Vagina (tissue), 2 donors: ENCODE measurements around the gene UNC80. TPM values are rescaled to one million over a fixed set of nuclear protein-coding genes. Genes with fewer than 3 reads are reported as not detected.

Experiments
- DNase-seq, 2 donors: peaks; one replicate each; pipeline ENCODE4 v3.0.0-alpha.2; 2017; ENCODE audit errors: extremely low spot score in 2 of 2
- H3K27ac ChIP-seq: fragments of 200-600 bp; sonication (generic); one replicate; pipeline ENCODE4 v1.5.1; 2019
- H3K27me3 ChIP-seq: fragments of 200-600 bp; sonication (generic); one replicate; pipeline ENCODE4 v1.5.1; 2019
- H3K36me3 ChIP-seq, 2 donors: fragments of 200-600 bp; sonication (generic); one replicate each; pipeline ENCODE4 v1.5.1; 2017 to 2019
- H3K4me1 ChIP-seq: fragments of 200-600 bp; sonication (generic); one replicate; pipeline ENCODE4 v1.5.1; 2019
- H3K4me3 ChIP-seq, 2 donors: fragments of 200-600 bp; sonication (generic); 1 replicate in 1 of 2; 2 replicates in 1 of 2; pipeline ENCODE4 v1.5.1; 2016 to 2019
- H3K9me3 ChIP-seq: fragments of 200-600 bp; sonication (generic); one replicate; pipeline ENCODE4 v1.5.1; 2019
- CTCF ChIP-seq, 3 experiments: fragments of 450-650 bp in 2 of 3; fragments of 200-600 bp in 1 of 3; sonication (generic) in 1 of 3; IDR thresholded peaks; one replicate each; pipeline ENCODE4 v1.5.1; 2017 to 2019; ENCODE audit warnings: antibody characterized with exemption in 3 of 3, mild to moderate bottlenecking in 2 of 3, moderate library complexity in 2 of 3
- POLR2A ChIP-seq, 2 donors: fragments of 450-650 bp; IDR thresholded peaks; one replicate each; pipeline ENCODE4 v1.6.1; 2017; ENCODE audit warnings: antibody characterized with exemption in 2 of 2, mild to moderate bottlenecking in 2 of 2, moderate library complexity in 2 of 2
- POLR2AphosphoS5 ChIP-seq, 2 donors: sonication (generic); formaldehyde crosslinking; IDR thresholded peaks; one replicate each; pipeline ENCODE4 v1.9.0; 2017; ENCODE audit warnings: antibody characterized with exemption in 2 of 2, mild to moderate bottlenecking in 2 of 2, low read depth in 1 of 2; ENCODE audit not compliant: insufficient read depth in 1 of 2
- intact Hi-C: fragments of 100-400 bp; cut with DNase I; formaldehyde crosslinking; loops from one replicate; pipeline ENCODE4 v1.15.1; 2023
- total RNA-seq: library from RNA; depleted of rRNA; stranded (reverse); fragments of >200 nt; gene quantifications from one replicate; pipeline ENCODE4 v1.2.3, GENCODE V29; 2016

The UNC80 gene
- total RNA-seq, 1 donor from 2014 or later: 0.25 TPM

DNA sequence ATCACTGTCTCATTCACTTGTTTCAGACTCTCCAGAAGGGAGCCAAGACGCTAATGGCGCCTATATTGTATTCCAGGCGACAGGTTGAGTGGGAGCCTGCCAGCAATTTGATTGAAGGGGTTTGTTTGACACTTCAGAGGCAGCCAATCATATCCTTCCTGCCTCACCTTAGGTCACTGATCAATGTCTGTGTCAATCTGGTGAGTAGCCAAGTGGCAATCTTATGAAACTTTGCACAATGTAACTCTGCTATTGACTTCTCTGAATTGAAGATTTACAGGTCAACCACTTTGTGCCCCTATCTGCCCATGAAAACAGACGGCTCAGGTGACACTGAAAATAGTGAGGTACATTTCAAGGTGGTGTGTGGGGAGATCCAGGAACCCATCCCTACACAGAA, 198.1 kb downstream of the UNC80 start:
- H3K27ac ChIP-seq: no peak overlapping the region
- H3K4me1 ChIP-seq: no peaks in the 10 kb centered on the region
- H3K4me3 ChIP-seq: no peak overlapping the region
- DNase-seq: no peak
- H3K9me3 ChIP-seq: no peaks in the 10 kb centered on the region
- H3K27me3 ChIP-seq: no peaks in the 10 kb centered on the region
- no peaks in the 10 kb centered on the region for H3K36me3 ChIP-seq
- TF ChIP-seq POLR2AphosphoS5 (IDR thresholded peaks at IDR 0.05; ENCODE audit: insufficient read depth in 1 of 2, low read depth in 1 of 2) (no peak), POLR2A (IDR thresholded peaks at IDR 0.05) (no peak), CTCF (IDR thresholded peaks at IDR 0.05) (no peak)
- intact Hi-C loops: no loop called here

- TF ChIP-seq CTCF (IDR thresholded peaks at IDR 0.05) (no peak), POLR2A (IDR thresholded peaks at IDR 0.05) (no peak), POLR2AphosphoS5 (IDR thresholded peaks at IDR 0.05; ENCODE audit: insufficient read depth in 1 of 2, low read depth in 1 of 2) (no peak)
- intact Hi-C loops: no loop called here
- Histone ChIP-seq H3K27ac (no peak overlapping the region), H3K36me3 (no peaks in the 10 kb centered on the region), H3K9me3 (no peaks in the 10 kb centered on the region), H3K4me3 (no peak overlapping the region), H3K27me3 (no peaks in the 10 kb centered on the region), H3K4me1 (no peaks in the 10 kb centered on the region)
- no peak for DNase-seq
These were observed 198.6 kb downstream of the UNC80 start for GRCh38 chr2:209970271-209970670.

- no peaks in the 10 kb centered on the region for H3K36me3 ChIP-seq
- intact Hi-C loops: no loop called here
- H3K27me3 ChIP-seq: no peaks in the 10 kb centered on the region
- H3K4me1 ChIP-seq: no peaks in the 10 kb centered on the region
- no peak overlapping the region for H3K4me3 ChIP-seq
- no peak for DNase-seq
- no peak overlapping the region for H3K27ac ChIP-seq
- H3K9me3 ChIP-seq: no peaks in the 10 kb centered on the region
- TF ChIP-seq CTCF (IDR thresholded peaks at IDR 0.05) (no peak), POLR2A (IDR thresholded peaks at IDR 0.05) (no peak), POLR2AphosphoS5 (IDR thresholded peaks at IDR 0.05; ENCODE audit: insufficient read depth in 1 of 2, low read depth in 1 of 2) (no peak)
These were observed 199.1 kb downstream of the UNC80 start for GRCh38 chr2:209970711-209971110.

- H3K4me1 ChIP-seq: no peaks in the 10 kb centered on the region
- intact Hi-C loops: no loop called here
These were observed 201.7 kb downstream of the UNC80 start for GRCh38 chr2:209973328-209973727.

More at GRCh38 chr2:209973328-209973727, 201.7 kb downstream of the UNC80 start:
- Histone ChIP-seq H3K27me3 (no peaks in the 10 kb centered on the region), H3K27ac (no peak overlapping the region), H3K4me3 (no peak overlapping the region), H3K36me3 (no peaks in the 10 kb centered on the region), H3K9me3 (no peaks in the 10 kb centered on the region)
- TF ChIP-seq CTCF (IDR thresholded peaks at IDR 0.05) (no peak), POLR2A (IDR thresholded peaks at IDR 0.05) (no peak), POLR2AphosphoS5 (IDR thresholded peaks at IDR 0.05; ENCODE audit: insufficient read depth in 1 of 2, low read depth in 1 of 2) (no peak)
- no peak for DNase-seq
